Measurements from ENCODE around the gene SNRNP200.

SNRNP200 gene

GRCh38 chr2:96305091-96305978, at the start of gene SNRNP200:
TSS of gene SNRNP200 (minus strand) at chr2:96305546. CDS start at chr2:96305437, 109 bp downstream.
- peak; percentile 59 for DNase-seq

- no peak for DNase-seq
Measured at GRCh38 chr2:96354492-96354891, 49.1 kb upstream of the SNRNP200 start.

- no peak for DNase-seq
Measured at GRCh38 chr2:96353606-96354101, 48.3 kb upstream of the SNRNP200 start.

- no peak for DNase-seq
Measured at GRCh38 chr2:96353032-96353561, 47.8 kb upstream of the SNRNP200 start.

GRCh38 chr2:96347395-96347794, 42.0 kb upstream of the SNRNP200 start:
- DNase-seq: no peak

- no peak for DNase-seq
Measured at GRCh38 chr2:96345868-96346462, 40.6 kb upstream of the SNRNP200 start.

- no peak for DNase-seq
Measured at GRCh38 chr2:96345438-96345837, 40.1 kb upstream of the SNRNP200 start.

GRCh38 chr2:96344011-96344410, 38.7 kb upstream of the SNRNP200 start:
- DNase-seq: no peak

- DNase-seq: no peak
Measured at GRCh38 chr2:96342085-96342484, 36.7 kb upstream of the SNRNP200 start.

GRCh38 chr2:96341641-96342040, 36.3 kb upstream of the SNRNP200 start:
- no peak for DNase-seq

GRCh38 chr2:96340493-96341414, 35.4 kb upstream of the SNRNP200 start:
- DNase-seq: no peak

- DNase-seq: no peak
Measured at GRCh38 chr2:96336873-96337272, 31.5 kb upstream of the SNRNP200 start.

- DNase-seq: no peak
Measured at GRCh38 chr2:96336104-96336775, 30.9 kb upstream of the SNRNP200 start.

GRCh38 chr2:96333708-96334107, 28.4 kb upstream of the SNRNP200 start:
- DNase-seq: no peak

GRCh38 chr2:96330407-96330806, 25.1 kb upstream of the SNRNP200 start:
- DNase-seq: no peak

- DNase-seq: no peak
Measured at GRCh38 chr2:96329874-96330273, 24.5 kb upstream of the SNRNP200 start.

GRCh38 chr2:96329456-96329855, 24.1 kb upstream of the SNRNP200 start:
- no peak for DNase-seq

- DNase-seq: no peak
Measured at GRCh38 chr2:96326990-96327820, 21.9 kb upstream of the SNRNP200 start.

- DNase-seq: no peak
Measured at GRCh38 chr2:96326564-96326963, 21.2 kb upstream of the SNRNP200 start.

GRCh38 chr2:96325884-96326255, 20.5 kb upstream of the SNRNP200 start:
- no peak for DNase-seq
